GM18519 (cell line): Measurements from ENCODE around the gene FCER2.
A peak's percentile ranks its signal among the peaks of the same experiment; 100 is the strongest.
"Not testable (repeated sequence)": the region's sequence is repeated elsewhere in the genome, so short reads cannot be mapped to it uniquely, and the experiment has no call there.

Experiments used
- ATAC-seq: cut with Tn5 transposase; IDR thresholded peaks from one replicate; pipeline ENCODE4 v1.9.1; 2021; ENCODE audit warnings: mild to moderate bottlenecking, moderate library complexity; ENCODE audit not compliant: unreplicated experiment, low FRiP score

FCER2 gene

GRCh38 chr19:7701654-7702457 is at the start of gene FCER2:
Gene FCER2 (minus strand): TSS chr19:7702131. CDS start chr19:7699760, 2,371 bp downstream.
- peak; percentile 43 for ATAC-seq

- ATAC-seq, result no peak
These were observed 49.3 kb upstream of the FCER2 start for GRCh38 chr19:7751157-7751783.

GRCh38 chr19:7748756-7749155 is 46.8 kb upstream of the FCER2 start:
- ATAC-seq, result no peak

GRCh38 chr19:7748171-7748570 is 46.2 kb upstream of the FCER2 start:
- ATAC-seq, result no peak

GRCh38 chr19:7746903-7747884 is 45.3 kb upstream of the FCER2 start, which contains the start of gene CD209:
Gene CD209 (minus strand): TSS chr19:7747534. CDS start chr19:7747511, 23 bp downstream.
- no peak for ATAC-seq

GRCh38 chr19:7746306-7746705 is 44.4 kb upstream of the FCER2 start:
- ATAC-seq, result not testable (repeated sequence)

- no peak for ATAC-seq
These were observed 43.1 kb upstream of the FCER2 start for GRCh38 chr19:7744871-7745650.

- no peak for ATAC-seq
These were observed 42.4 kb upstream of the FCER2 start for GRCh38 chr19:7744199-7744786.

GRCh38 chr19:7743425-7743841 is 41.5 kb upstream of the FCER2 start:
- ATAC-seq, result no peak

GRCh38 chr19:7742991-7743390 is 41.1 kb upstream of the FCER2 start:
- ATAC-seq, result no peak

- no peak for ATAC-seq
These were observed 40.6 kb upstream of the FCER2 start for GRCh38 chr19:7742575-7742974.

- ATAC-seq, result no peak
These were observed 38.7 kb upstream of the FCER2 start for GRCh38 chr19:7740682-7741054.

GRCh38 chr19:7739801-7740681 is 38.1 kb upstream of the FCER2 start:
- ATAC-seq, result no peak

GRCh38 chr19:7739211-7739755 is 37.4 kb upstream of the FCER2 start:
- no peak for ATAC-seq

GRCh38 chr19:7738023-7738422 is 36.1 kb upstream of the FCER2 start:
- no peak for ATAC-seq

GRCh38 chr19:7737215-7737614 is 35.3 kb upstream of the FCER2 start:
- ATAC-seq, result no peak

GRCh38 chr19:7736148-7736547 is 34.2 kb upstream of the FCER2 start:
- no peak for ATAC-seq
